H9 (cell line): ENCODE results near the gene SDK1. TPM values are rescaled to one million over a fixed set of nuclear protein-coding genes. Genes with fewer than 3 reads are reported as not detected.

Source experiments
- DNase-seq: peaks from one replicate; pipeline ENCODE4 v3.0.0-alpha.2; 2017
- H2AFZ ChIP-seq: one replicate; pipeline ENCODE4 v1.6.1; 2013; ENCODE audit warnings: mild to moderate bottlenecking, low read length, control low read depth, moderate library complexity
- H2AK5ac ChIP-seq: 2 replicates; pipeline ENCODE4 v1.6.1; 2013; ENCODE audit warnings: low read length, control low read depth, mixed read lengths; ENCODE audit not compliant: insufficient read length
- H2BK120ac ChIP-seq: one replicate; pipeline ENCODE4 v1.6.1; 2013; ENCODE audit warnings: low read depth, mild to moderate bottlenecking, low read length, control low read depth, inconsistent platforms; ENCODE audit not compliant: poor library complexity, severe bottlenecking
- H2BK12ac ChIP-seq: 2 replicates; pipeline ENCODE4 v1.6.1; 2013; ENCODE audit warnings: low read length, control low read depth, mixed read lengths, low read depth; ENCODE audit not compliant: insufficient read length
- H2BK15ac ChIP-seq: 2 replicates; pipeline ENCODE4 v1.6.1; 2013; ENCODE audit warnings: low read depth, low read length, control low read depth
- H2BK20ac ChIP-seq: one replicate; pipeline ENCODE4 v1.6.1; 2013; ENCODE audit warnings: low read depth, mild to moderate bottlenecking, low read length, control low read depth, inconsistent platforms; ENCODE audit not compliant: poor library complexity, severe bottlenecking
- H2BK5ac ChIP-seq: 2 replicates; pipeline ENCODE4 v1.6.1; 2013; ENCODE audit warnings: low read length, control low read depth, mixed read lengths; ENCODE audit not compliant: insufficient read length
- H3K14ac ChIP-seq: 2 replicates; pipeline ENCODE4 v1.6.1; 2013; ENCODE audit warnings: low read length, control low read depth; ENCODE audit not compliant: insufficient read depth
- H3K18ac ChIP-seq: 2 replicates; pipeline ENCODE4 v1.6.1; 2013; ENCODE audit warnings: low read depth, mild to moderate bottlenecking, mixed read lengths, low read length, control low read depth; ENCODE audit not compliant: insufficient read length
- H3K23ac ChIP-seq: 2 replicates; pipeline ENCODE4 v1.6.1; 2013; ENCODE audit warnings: low read length, control low read depth, mixed read lengths, low read depth; ENCODE audit not compliant: insufficient read length
- H3K23me2 ChIP-seq: 2 replicates; pipeline ENCODE4 v1.6.1; 2013; ENCODE audit warnings: low read depth, mild to moderate bottlenecking, mixed read lengths, low read length, control low read depth; ENCODE audit not compliant: insufficient read length, poor library complexity, severe bottlenecking
- H3K27ac ChIP-seq: 2 replicates; pipeline ENCODE4 v1.5.1; 2013; ENCODE audit warnings: low read length, control low read depth, mixed read lengths, low read depth; ENCODE audit not compliant: insufficient read length
- H3K27me3 ChIP-seq: 2 replicates; pipeline ENCODE4 v1.6.1; 2013; ENCODE audit warnings: low read length, control low read depth, inconsistent platforms; ENCODE audit not compliant: insufficient read depth
- H3K4ac ChIP-seq: 2 replicates; pipeline ENCODE4 v1.6.1; 2013; ENCODE audit warnings: low read depth, mild to moderate bottlenecking, control low read depth, inconsistent platforms, low read length, moderate library complexity
- H3K4me1 ChIP-seq: 2 replicates; pipeline ENCODE4 v1.6.1; 2013; ENCODE audit warnings: low read length, control low read depth, inconsistent platforms; ENCODE audit not compliant: insufficient read depth
- H3K4me2 ChIP-seq: 2 replicates; pipeline ENCODE4 v1.6.1; 2013; ENCODE audit warnings: low read length, control low read depth, mixed read lengths; ENCODE audit not compliant: insufficient read length, insufficient read depth
- H3K56ac ChIP-seq: 2 replicates; pipeline ENCODE4 v1.6.1; 2013; ENCODE audit warnings: low read depth, mild to moderate bottlenecking, mixed read lengths, low read length, control low read depth; ENCODE audit not compliant: insufficient read length
- H3K79me1 ChIP-seq: 2 replicates; pipeline ENCODE4 v1.6.1; 2013; ENCODE audit warnings: low read depth, mild to moderate bottlenecking, moderate library complexity, low read length, control low read depth, inconsistent platforms; ENCODE audit not compliant: insufficient read depth, poor library complexity, severe bottlenecking
- H3K79me2 ChIP-seq: 2 replicates; pipeline ENCODE4 v1.6.1; 2013; ENCODE audit warnings: low read length, control low read depth, inconsistent platforms; ENCODE audit not compliant: insufficient read depth
- H3K9ac ChIP-seq: 2 replicates; pipeline ENCODE4 v1.6.1; 2013; ENCODE audit warnings: low read length, control low read depth, mixed read lengths; ENCODE audit not compliant: insufficient read length; ENCODE audit errors: extremely low read depth
- H3K9me3 ChIP-seq: one replicate; pipeline ENCODE4 v1.6.1; 2013; ENCODE audit warnings: low read depth, low read length, inconsistent platforms; ENCODE audit not compliant: control insufficient read depth
- H3T11ph ChIP-seq: one replicate; pipeline ENCODE4 v1.6.1; 2013; ENCODE audit warnings: mild to moderate bottlenecking, low read length, control low read depth, inconsistent platforms
- H4K20me1 ChIP-seq: one replicate; pipeline ENCODE4 v1.6.1; 2013; ENCODE audit not compliant: control insufficient read depth, insufficient read length, insufficient read depth
- H4K5ac ChIP-seq: 2 replicates; pipeline ENCODE4 v1.6.1; 2013; ENCODE audit warnings: low read depth, mild to moderate bottlenecking, mixed read lengths, low read length, control low read depth; ENCODE audit not compliant: insufficient read length
- H4K8ac ChIP-seq: replicated peaks from 2 replicates; pipeline ENCODE4 v1.6.1; 2013; ENCODE audit warnings: low read length, control low read depth, mixed read lengths, low read depth; ENCODE audit not compliant: insufficient read length
- H4K91ac ChIP-seq: 2 replicates; pipeline ENCODE4 v1.6.1; 2013; ENCODE audit warnings: low read depth, mild to moderate bottlenecking, moderate library complexity, mixed read lengths, low read length, control low read depth; ENCODE audit not compliant: insufficient read length
- H3K27ac Mint-ChIP-seq, 3 experiments: 2 replicates in 2 of 3; 3 replicates in 1 of 3; pipeline ENCODE4 v1.8.0; 2020 to 2021; ENCODE audit warnings: mixed read lengths in 3 of 3, mild to moderate bottlenecking in 1 of 3, moderate library complexity in 1 of 3
- H3K27me3 Mint-ChIP-seq: 2 replicates; pipeline ENCODE4 v1.8.0; 2021; ENCODE audit warnings: low read depth, mild to moderate bottlenecking, moderate library complexity, mixed read lengths
- H3K36me3 Mint-ChIP-seq, 3 experiments: 2 replicates in 2 of 3; 3 replicates in 1 of 3; pipeline ENCODE4 v1.8.0; 2020 to 2021; ENCODE audit warnings: low read depth in 3 of 3, mixed read lengths in 3 of 3; ENCODE audit not compliant: insufficient read depth in 1 of 3
- H3K4me1 Mint-ChIP-seq, 2 experiments: 2 replicates each; pipeline ENCODE4 v1.8.0; 2020; ENCODE audit warnings: mixed read lengths in 2 of 2
- H3K4me3 Mint-ChIP-seq, 2 experiments: 2 replicates in 1 of 2; 3 replicates in 1 of 2; pipeline ENCODE4 v1.8.0; 2020 to 2021; ENCODE audit warnings: mild to moderate bottlenecking in 2 of 2, mixed read lengths in 2 of 2, moderate library complexity in 1 of 2
- H3K9me3 Mint-ChIP-seq, 2 experiments: 2 replicates in 1 of 2; 3 replicates in 1 of 2; pipeline ENCODE4 v1.8.0; 2020; ENCODE audit warnings: mild to moderate bottlenecking in 2 of 2, mixed read lengths in 2 of 2, moderate library complexity in 1 of 2
- CTCF ChIP-seq: fragments of 200-600 bp; sonication (generic); conservative IDR thresholded peaks from 3 replicates; pipeline ENCODE4 v1.8.0; 2021; ENCODE audit warnings: antibody characterized with exemption, mild to moderate bottlenecking
- WGBS: extraction: QIAGEN DNeasy Blood & Tissue Kit; methylation state at CpG from one replicate; pipeline ENCODE4 v1.1.7; 2013; ENCODE audit warnings: missing lambda C conversion rate, low lambda C conversion rate, mixed read lengths; ENCODE audit not compliant: insufficient read length; ENCODE audit errors: extremely low coverage; 5-methylcytosine and 5-hydroxymethylcytosine counted together
- total RNA-seq: library from RNA; stranded (reverse); gene quantifications from 2 replicates; pipeline ENCODE4 v1.2.1, GENCODE V29; 2021

The SDK1 gene
- total RNA-seq, 1 experiment from 2014 or later: 8.7 TPM

- DNase-seq: no peak
- Mint-ChIP-seq H3K27me3 (no peaks in the 10 kb centered on the region; the same call in none of the 2 replicates), H3K9me3 (peaks cover 0 to 34% of the 10 kb centered on the region in 2 experiments; a peak in 2 of 5 replicates), H3K4me3 (no peak overlapping the region), H3K27ac (no peak overlapping the region), H3K4me1 (0 out of 4 replicates have a peak, but pooled peaks cover 0 to 1% of the 10 kb centered on the region in 2 experiments), H3K36me3 (no peaks in the 10 kb centered on the region)
- no peak overlapping the region for H2AK5ac ChIP-seq
- H3K4me2 ChIP-seq: no peak overlapping the region
- no peak overlapping the region for H2BK5ac ChIP-seq
- no peak overlapping the region for H3T11ph ChIP-seq
- no peak overlapping the region for H3K18ac ChIP-seq
- H2AFZ ChIP-seq: no peak overlapping the region
- TF ChIP-seq CTCF: no peak
- H3K23ac ChIP-seq: no peak overlapping the region
- no peak overlapping the region for H3K56ac ChIP-seq
- no peak overlapping the region for H3K14ac ChIP-seq
- no peak overlapping the region for H3K4ac ChIP-seq
- 0 out of 2 replicates have a peak, but pooled peaks cover 1% of the 10 kb centered on the region for H3K4me1 ChIP-seq
- H3K9ac ChIP-seq: no peak overlapping the region
- no peak overlapping the region for H4K8ac ChIP-seq
- H4K91ac ChIP-seq: no peak overlapping the region
- no peak overlapping the region for H2BK120ac ChIP-seq
- no peaks in the 10 kb centered on the region for H3K23me2 ChIP-seq
- H3K79me2 ChIP-seq: no peaks in the 10 kb centered on the region
- H3K27me3 ChIP-seq: no peaks in the 10 kb centered on the region
- H2BK12ac ChIP-seq: no peak overlapping the region
- no CpG with 5 or more reads among the region's 9 CpGs for WGBS
- H4K20me1 ChIP-seq: no peaks in the 10 kb centered on the region
- H2BK20ac ChIP-seq: no peak overlapping the region
- no peak overlapping the region for H3K27ac ChIP-seq
- H2BK15ac ChIP-seq: no peak overlapping the region; the same call in 1 of the 2 replicates
- no peaks in the 10 kb centered on the region for H3K9me3 ChIP-seq
- no peak overlapping the region for H4K5ac ChIP-seq
- no peaks in the 10 kb centered on the region for H3K79me1 ChIP-seq
Measured at GRCh38 chr7:4281231-4281993, 980.4 kb downstream of the SDK1 start.
